ENCODE measurements around the gene PKN1.
"Not testable (repeated sequence)": the region's sequence is repeated elsewhere in the genome, so short reads cannot be mapped to it uniquely, and the experiment has no call there.

The PKN1 gene

DNA sequence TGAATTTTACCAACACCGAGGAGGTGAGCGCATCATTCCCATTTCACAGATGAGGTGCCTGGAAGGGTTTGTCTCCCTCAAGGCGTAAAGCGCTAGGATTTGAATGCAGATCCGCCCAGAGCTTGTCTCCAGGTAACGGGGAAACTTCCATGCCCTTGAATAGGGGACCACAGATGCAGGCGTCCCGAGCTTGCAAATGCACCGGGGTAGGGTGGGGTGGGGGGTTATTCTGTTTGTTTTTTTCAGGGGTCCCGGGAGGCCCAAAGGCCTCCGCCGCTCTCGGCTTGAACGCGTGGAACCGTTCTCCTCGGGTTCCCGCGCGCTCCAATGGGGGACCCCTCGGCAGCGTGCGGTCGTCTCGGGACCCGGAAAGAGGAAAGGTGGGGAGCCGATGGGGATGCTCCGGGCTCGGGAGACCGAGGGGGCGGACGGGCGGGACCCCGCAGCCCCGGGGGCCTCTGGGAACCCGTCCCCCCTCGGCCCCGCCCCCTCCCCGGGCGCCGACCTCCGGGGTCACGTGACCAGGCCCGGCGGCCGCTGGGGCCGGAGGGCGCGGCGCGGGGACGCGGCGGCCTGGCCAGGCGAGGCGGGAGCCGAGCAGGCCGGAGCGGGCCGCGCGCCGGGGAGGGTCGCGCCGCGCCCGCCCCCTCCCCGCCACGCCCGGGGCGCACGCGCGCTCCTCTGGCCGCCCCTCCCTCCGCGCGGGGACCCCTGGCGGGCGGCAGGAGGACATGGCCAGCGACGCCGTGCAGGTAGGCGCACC lies at the start of gene PKN1:
Gene PKN1 (plus strand): TSS at position 516 of the 763 bp plus-strand sequence. CDS start 216 bp downstream, at position 732.
- no peak for DNase-seq (ENCODE audit: low read depth in 2 of 2)

DNA sequence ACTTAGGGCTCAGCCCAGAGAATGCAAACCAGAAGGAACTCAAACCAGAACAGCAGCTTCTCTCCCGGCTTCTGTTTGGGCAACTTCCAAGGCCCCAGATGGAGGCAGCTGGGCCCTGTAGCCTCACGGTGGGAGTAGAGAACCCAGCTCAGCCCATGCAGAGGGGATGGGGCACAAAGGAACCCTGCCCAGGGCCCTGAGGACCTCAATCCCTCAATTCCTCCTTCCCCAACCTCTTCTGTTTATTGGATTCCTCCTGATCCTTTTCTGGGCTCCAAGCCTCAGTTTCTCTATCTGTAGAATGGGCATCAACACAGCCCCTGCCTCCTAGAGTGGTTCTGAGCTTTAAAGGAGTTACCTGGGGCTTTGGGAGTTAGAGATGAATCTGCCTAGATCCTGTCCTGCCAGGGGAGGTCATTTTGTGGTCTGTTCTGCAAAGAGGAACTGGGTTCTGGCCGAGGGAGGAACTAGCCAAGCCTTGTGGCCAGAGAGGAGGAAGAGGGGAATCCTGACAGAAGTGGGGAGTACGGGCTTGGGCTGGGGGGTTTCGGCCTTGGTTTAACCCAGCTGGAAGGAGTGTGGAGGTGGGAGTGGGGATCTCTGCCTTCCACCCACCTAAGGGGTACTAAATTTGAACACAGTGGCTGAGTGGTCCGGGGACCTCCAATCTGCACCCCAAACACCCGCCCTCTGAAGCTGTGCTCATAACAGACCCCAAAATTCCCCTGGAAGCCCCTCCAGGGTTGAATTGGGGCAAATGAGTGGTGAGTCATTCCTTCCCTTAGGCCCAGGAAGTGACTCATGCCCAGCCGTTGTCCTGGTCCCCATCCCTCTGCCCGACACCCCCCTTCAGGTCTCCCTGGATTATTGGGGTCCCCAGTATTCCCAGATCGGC lies 49.2 kb upstream of the PKN1 start:
- no peak for DNase-seq (ENCODE audit: low read depth in 2 of 2)

DNA sequence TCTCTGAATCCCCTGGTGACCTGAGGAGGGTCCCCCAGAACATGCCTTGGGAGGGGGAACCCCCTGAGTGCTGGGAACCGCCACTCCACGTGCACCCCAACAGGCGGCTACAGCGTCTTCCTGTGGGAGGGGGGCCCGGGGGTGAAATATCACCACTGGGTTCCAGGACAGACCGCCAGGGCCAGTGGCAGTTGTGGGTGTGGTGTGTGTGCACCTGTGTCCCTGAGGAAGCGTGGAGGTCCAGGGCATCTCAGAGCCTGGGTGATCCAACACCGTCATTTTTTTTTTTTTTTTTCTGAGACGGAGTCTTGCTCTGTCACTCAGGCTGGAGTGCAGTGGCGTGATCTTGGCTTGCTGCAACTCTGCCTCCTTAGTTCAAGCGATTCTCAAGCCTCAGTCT lies 47.6 kb upstream of the PKN1 start:
- DNase-seq (ENCODE audit: low read depth in 2 of 2), result no peak

DNA sequence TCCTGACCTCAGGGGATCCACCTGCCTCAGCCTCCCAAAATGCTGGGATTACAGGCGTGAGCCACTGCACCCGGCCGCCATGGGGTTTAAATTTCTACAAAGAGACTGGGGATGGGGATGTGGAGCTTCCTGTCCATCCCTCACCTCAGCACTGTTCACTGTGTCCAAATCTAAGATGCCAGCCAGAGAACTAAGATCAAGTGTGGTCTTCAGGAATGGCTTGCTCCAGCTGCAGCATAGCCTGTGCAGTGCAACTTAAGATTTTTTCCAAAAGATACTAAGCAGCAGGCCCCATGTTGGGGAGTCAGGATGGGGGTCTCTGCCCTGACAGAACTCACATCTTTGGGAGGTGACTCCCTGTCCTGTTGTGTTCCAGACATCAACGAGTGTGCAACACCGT lies 42.6 kb upstream of the PKN1 start:
- DNase-seq (ENCODE audit: low read depth in 2 of 2), result no peak

DNA sequence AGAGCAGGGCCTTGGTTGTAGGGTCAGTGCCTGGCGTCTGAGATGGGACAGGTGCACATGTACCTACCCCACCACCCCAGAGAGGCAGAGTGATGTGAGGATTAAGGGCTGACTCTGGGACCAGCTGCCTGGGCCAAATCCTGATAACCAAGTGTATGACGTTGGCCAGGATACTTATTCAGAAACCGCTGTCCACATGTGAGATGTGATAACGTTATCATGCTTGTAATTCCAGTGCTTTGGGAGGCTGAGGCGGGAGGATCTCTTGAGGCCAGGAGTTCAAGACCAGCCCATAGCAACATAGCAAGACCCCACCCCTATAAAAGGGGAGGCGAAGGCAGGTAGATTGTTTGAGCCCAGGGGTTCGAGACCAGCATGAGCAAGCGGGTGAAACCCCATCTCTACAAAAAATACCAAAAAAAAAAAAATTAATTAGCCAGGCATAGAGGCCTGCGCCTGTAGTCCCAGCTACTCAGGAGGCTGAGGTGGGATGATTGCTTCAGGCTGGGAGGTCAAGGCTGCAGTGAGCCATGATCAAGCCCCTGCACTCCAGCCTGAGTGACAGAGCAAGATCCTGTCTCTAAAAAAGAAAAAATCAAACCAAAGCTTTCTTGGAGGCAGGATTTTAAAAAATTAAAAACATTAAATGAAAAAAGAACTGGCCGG lies 41.8 kb upstream of the PKN1 start:
- no peak for DNase-seq (ENCODE audit: low read depth in 2 of 2)

DNA sequence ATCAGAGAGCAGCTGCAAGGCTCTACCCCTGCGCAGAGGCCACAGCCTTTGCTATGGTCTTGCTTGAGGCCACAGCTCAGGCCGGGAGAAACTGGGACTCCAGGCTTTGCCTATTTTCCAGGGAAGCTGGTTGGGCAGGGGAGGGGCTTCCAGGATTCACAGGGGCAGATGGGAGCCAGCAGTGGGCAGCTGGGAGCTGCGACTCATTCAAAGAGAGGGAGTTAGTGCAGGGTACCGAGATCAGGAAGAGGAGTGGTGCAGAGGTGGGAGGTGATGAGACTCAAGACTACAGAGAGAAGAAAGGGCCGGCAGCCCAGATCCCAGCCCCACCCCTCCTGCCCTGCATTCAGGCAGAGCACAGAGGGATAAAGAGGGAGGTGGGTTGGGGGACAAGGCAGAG lies 39.8 kb upstream of the PKN1 start:
- DNase-seq (ENCODE audit: low read depth in 2 of 2), result no peak

DNA sequence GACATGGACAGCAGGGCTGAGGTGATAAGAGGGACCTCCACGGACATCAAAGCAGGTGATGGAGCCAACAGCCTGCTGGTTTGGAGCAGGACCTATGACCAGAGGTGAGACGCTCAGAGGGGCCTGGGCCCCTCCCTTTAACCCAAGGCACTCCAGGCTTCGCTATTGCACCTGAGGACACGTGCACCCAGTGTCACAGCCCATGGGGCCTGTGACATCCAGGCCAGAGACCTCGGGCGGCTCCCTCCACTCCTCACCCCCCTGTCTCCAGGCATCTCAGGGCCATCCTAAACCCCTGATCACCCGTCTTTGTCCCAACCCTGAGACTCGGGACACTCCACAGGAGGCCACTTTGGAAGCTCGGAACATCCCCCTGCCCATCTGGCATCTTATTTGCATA lies 38.9 kb upstream of the PKN1 start:
- DNase-seq (ENCODE audit: low read depth in 2 of 2), result no peak

DNA sequence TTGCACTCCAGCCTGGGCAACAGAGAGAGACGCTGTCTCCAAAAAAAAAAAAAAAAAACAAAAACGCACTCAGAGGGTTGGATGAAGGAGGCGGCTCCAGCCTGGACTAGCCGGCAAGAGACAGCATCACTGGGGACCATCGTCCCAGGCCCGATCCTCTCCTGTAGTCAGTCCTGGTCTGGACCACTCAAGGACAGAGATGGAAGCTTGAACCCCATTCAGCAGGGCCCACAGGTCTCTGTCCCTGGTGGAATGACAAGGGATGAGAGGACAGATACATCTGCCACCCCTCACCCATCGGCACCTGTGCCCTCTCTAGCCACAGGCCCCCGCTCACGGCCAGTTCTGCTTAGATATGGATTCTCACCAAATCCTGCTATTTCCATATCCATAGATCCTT lies 37.8 kb upstream of the PKN1 start:
- no peak for DNase-seq (ENCODE audit: low read depth in 2 of 2)

DNA sequence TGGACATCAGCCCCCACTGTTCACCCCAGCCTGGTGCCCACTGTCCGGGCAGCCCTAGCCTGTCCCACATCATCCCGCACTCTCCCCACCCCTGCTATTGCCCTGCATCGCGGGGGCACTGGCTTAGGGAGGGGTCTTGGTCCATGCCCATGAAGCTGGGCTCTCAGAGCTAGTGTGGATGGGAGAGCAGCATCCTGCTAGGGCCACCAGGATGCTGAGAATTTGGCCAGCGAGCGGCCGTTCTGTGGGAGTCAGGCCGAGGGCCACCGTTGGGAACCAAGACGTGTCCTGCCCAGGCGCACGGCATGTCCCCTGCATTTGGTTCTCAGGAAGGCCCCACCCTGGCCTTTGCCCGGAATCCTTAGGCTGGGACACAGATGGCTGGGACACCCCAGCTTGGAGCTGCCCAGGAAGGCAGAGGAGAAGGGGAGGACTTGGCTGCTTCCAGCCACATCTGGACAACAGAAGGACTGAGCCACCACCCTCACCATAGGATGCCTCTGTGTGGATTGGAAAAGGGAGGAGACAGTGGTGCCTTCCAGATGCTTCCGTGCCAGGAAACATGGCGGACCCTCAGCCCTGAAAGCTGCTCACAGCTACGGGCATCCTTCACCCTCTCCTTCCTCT lies 37.3 kb upstream of the PKN1 start:
- no peak for DNase-seq (ENCODE audit: low read depth in 2 of 2)

DNA sequence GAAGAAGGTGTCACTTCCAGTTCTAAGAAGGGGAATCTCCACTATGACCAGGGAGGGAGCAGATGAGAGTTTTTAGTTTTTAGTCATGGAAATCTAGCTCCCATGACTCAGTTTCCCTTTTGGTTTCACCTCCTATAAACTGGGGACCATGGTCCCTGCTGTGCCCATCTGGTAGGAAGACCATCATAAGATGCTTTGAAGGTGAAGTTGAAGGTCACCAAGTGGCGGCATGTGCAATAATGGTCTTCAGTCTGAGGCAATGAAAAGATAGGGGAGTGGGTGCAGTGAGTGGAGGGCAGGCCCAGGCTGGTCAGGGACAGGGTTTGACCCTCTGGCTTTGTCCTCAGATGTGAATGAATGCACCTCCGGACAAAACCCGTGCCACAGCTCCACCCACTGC lies 36.4 kb upstream of the PKN1 start:
- not testable (repeated sequence) for DNase-seq (ENCODE audit: low read depth in 2 of 2)

DNA sequence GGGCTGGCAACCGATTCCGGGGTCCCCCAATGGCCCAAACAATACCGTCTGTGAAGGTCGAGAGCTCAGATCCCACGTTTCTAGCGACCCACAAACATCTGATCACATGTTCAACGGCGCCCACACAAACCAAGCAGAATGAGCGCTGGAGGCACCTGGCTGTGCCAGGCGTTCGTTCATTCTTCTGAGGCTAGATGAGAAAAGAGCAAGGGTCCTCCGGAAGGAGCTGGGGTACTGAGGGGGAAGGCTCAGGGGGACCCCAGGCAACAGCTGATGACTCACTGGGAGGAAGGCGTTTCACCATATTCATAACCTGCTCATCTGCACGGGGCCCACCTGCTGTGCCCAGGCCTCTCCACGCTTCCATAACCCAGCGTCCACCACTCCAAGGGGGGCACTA lies 35.9 kb upstream of the PKN1 start:
- DNase-seq (ENCODE audit: low read depth in 2 of 2), result not testable (repeated sequence)

DNA sequence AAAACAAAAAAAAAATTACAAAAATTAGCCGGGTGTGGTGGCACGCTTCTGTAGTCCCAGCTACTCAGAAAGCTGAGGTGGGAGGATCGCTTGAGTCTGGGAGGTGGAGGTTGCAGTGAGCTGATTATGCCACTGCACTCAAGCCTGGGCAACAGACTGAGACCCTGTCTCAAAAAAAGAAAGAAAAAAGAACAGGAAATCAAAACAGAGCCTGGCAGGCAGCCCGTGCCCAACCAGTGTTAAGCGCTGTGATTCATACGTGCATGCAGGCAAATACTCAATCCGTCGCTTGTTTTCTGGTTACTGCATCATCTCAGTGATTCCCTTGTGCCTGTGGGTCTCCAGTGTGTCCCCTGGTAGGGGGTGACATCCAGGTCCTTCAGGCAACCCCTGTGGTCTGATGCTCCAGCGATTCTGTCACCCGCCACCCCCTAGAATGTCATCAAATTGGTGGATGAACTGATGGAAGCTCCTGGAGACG lies 32.1 kb upstream of the PKN1 start:
- DNase-seq (ENCODE audit: low read depth in 2 of 2), result no peak

DNA sequence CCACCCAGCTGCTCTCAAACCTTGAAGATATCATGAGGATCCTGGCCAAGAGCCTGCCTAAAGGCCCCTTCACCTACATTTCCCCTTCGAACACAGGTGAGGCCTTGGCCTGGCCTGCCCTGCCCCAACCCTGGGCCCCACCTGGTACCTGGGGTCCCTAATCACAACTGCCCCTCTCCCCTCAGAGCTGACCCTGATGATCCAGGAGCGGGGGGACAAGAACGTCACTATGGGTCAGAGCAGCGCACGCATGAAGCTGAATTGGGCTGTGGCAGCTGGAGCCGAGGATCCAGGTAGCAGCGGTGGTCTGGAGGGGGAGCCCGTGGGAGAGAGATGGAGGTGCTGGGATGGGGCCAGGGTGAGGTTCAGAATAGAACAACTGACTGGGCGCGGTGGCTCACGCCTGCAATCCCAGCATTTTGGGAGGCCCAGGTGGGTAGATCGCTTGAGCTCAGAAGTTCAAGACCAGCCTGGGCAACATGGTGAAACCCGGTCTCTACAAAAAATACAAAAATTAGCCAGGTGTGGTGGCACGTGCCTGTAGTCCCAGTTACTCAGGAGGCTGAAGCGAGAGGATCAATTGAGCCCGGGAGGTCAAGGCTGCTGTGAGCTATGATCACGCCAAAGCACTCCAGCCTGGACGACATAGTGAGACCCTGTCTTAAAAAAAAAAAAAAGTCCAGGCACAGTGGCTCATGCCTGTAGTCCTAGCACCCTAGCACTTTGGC lies 31.5 kb upstream of the PKN1 start:
- no peak for DNase-seq (ENCODE audit: low read depth in 2 of 2)

DNA sequence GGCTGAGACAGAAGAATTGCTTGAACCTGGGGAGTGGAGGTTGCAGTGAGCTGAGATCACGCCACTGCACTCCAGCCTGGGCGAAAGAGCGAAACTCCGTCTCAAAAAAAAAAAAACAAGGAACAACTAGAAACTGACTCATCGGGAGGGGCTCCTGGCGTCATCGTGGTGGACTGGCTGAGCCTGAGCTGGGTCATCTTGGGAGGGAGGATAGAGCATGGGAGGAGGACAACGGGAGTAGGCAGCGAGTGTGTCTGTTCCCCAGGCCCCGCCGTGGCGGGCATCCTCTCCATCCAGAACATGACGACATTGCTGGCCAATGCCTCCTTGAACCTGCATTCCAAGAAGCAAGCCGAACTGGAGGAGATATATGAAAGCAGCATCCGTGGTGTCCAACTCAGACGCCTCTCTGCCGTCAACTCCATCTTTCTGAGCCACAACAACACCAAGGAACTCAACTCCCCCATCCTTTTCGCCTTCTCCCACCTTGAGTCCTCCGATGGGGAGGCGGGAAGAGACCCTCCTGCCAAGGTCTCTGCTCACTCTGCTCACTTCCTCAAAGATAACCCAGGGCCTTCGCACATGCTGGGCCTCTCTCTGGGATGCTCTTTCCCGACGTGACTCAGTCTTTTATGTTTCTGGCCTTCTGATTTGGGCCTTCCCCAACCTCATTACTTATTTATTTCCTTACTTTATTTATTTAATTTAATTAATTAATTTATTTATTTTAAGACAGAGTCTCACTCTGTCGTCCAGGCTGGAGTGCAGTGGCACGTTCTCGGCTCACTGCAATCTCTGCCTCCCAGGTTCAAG lies 30.6 kb upstream of the PKN1 start:
- no peak for DNase-seq (ENCODE audit: low read depth in 2 of 2)

DNA sequence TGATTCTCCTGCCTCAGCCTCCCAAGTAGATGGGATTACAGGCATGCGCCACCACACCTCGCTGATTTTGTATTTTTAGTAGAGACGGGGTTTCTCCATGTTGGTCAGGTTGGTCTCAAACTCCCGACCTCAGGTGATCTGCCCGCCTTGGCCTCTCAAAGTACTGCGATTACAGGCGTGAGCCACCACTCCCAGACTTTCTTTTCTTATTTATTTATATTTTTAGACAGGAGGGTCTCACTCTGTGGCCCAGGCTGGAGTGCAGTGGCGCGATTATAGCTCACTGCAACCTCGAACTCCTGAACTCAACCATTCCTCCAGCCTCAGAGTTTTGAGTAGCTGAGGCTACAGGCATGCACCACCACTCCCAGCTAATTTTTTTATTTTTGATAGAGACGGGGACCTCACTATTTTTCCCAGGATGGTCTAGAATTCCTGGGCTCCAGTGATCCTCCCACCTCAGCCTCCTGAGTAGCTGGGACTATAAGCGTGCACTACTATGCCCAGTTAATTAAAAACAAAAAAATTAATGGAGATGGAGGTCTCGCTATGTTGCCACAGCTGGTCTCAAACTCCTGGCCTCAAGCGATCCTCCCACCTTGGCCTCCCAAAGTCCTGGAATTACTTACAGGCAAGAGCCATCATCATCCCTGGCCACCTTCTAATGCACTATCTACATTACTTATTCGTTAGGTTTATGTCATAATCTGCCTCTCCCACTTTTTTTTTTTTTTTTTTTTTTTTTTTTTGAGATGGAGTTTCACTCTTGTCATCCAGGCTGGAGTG lies 29.8 kb upstream of the PKN1 start:
- not testable (repeated sequence) for DNase-seq (ENCODE audit: low read depth in 2 of 2)

DNA sequence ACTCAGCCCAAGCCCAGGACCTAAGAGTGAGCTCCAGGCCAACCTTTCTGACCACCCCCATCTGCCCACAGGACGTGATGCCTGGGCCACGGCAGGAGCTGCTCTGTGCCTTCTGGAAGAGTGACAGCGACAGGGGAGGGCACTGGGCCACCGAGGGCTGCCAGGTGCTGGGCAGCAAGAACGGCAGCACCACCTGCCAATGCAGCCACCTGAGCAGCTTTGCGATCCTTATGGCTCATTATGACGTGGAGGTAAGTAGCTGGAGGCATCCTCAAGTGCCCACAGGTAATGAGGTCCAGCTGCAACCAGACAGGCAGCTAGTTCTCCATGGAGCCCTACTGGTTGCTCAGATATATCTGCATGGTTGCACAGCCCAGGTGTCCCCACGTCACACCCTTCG lies 28.8 kb upstream of the PKN1 start:
- no peak for DNase-seq (ENCODE audit: low read depth in 2 of 2)

DNA sequence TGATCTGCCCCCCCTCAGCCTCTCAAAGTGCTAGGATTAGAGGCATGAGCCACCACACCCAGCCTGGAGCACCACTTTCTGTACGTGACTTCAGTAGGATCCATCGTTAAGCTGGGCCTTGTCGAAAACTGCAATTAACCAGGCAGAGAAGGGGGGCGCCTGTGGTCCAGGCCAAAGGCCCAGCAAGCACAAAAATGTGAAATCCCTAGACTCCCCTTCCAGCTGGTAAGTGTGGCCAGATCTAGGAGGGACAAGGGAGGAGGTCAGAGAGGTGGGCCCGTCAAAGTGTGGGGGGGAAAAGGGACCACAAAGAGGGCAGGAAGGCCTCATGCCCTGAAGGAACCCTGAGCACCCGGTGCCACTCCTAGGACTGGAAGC lies 27.7 kb upstream of the PKN1 start:
- no peak for DNase-seq (ENCODE audit: low read depth in 2 of 2)

DNA sequence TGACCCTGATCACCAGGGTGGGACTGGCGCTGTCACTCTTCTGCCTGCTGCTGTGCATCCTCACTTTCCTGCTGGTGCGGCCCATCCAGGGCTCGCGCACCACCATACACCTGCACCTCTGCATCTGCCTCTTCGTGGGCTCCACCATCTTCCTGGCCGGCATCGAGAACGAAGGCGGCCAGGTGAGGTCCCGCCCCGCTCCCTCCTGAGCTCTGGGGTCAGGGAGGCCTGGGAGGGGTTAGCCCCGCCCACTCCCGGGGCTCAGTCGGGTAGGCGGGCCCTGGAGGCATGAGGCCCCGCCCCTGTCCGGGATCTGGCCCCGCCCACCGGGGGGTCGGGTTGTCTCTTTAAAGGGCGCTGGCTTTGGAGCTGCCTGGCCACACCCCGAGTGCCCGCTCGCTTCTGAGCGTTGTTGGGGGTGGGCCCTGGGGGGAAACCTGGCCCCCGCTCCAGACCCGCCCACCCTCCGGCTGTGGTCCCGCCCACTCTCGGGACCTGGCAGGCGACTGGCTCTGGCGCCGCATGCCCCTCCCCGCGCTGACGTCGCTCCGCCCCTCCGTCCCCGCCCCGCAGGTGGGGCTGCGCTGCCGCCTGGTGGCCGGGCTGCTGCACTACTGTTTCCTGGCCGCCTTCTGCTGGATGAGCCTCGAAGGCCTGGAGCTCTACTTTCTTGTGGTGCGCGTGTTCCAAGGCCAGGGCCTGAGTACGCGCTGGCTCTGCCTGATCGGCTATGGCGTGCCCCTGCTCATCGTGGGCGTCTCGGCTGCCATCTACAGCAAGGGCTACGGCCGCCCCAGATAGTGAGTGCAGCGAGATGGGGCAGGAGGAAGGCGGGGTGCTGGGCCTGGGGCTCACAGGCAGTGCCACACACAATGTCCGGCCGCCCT lies 27.1 kb upstream of the PKN1 start:
- DNase-seq (ENCODE audit: low read depth in 2 of 2), result peak; percentile 55 to 56

Data from fibroblast of skin of left biceps (primary cell).